ENCODE measurements around the gene RELB. TPM values are rescaled to one million over a fixed set of nuclear protein-coding genes. Genes with fewer than 3 reads are reported as not detected.

RELB gene
- total and polyA plus RNA-seq, 10 of the 15 experiments (the other 5 are each of a cell fraction or from before 2014, with no cell fraction given): 0.66 to 43.8 (median 12.8) TPM

DNA sequence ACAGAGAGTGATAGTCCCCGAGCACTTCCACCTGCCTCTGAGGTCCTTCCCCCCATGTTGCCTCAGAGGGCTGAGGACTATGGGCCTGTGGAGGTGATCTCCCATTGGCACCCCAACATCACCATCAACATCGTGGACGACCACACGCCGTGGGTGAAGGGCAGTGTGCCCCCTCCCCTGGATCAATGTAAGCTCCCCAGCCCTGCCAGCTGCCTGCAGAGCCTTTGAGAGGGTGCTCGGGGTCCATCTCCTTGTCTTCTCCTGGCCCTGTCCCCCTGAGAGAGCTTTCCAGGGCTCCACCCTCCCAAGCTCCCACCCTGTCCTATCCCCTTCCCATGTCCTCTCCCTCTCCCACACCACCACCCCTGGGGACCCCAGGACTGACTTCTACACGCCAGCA lies 14.9 kb upstream of the RELB start:
- DNase-seq (ENCODE audit: low read depth, low spot score) (no peak), ATAC-seq (no peak), FAIRE-seq (no peak)
- Histone ChIP-seq H3K27me3 (replicated peaks in 1 of 2; ENCODE audit: control insufficient read depth in 2 of 2, insufficient read depth in 2 of 2, low read length in 1 of 2) (no peaks in the 10 kb centered on the region), H4K20me1 (ENCODE audit: control insufficient read depth, insufficient read depth) (no peaks in the 10 kb centered on the region), H3K9ac (ENCODE audit: control insufficient read depth, insufficient read depth, low read length) (no peak overlapping the region), H3K27ac (ENCODE audit: control insufficient read depth, insufficient read depth) (no peak overlapping the region), H3K4me3 (no peak overlapping the region), H3K9me3 (replicated peaks; ENCODE audit: control insufficient read depth, insufficient read depth, low read length) (no peaks in the 10 kb centered on the region), H2AFZ (ENCODE audit: control insufficient read depth, low read depth, low read length) (no peak overlapping the region), H3K4me2 (ENCODE audit: control insufficient read depth, insufficient read depth) (no peak overlapping the region), H3K79me2 (ENCODE audit: control insufficient read depth, insufficient read depth, low read length) (no peaks in the 10 kb centered on the region), H3K4me1 (ENCODE audit: control insufficient read depth, insufficient read depth, low read length) (peaks cover 12% of the 10 kb centered on the region), H3K36me3 (ENCODE audit: control insufficient read depth in 2 of 2, insufficient read depth in 2 of 2, low read length in 1 of 2) (peaks cover 0 to 31% of the 10 kb centered on the region in 2 experiments; a peak in 3 of 4 replicates)
- in situ Hi-C loops (cut with MboI) (no loop called here), intact Hi-C loops (cut with micrococcal nuclease; ENCODE audit: unreplicated experiment) (no loop called here)
- 96% methylated on average over 7 of the region's 7 CpGs for WGBS (ENCODE audit: insufficient coverage, insufficient replicate concordance, low lambda C conversion rate, missing lambda C conversion rate)
- ChIA-PET RAD21 (ENCODE audit: unreplicated experiment) (interaction anchor here (0.7 kb wide), 1 partner anchor 27 kb away, joined by 3 read pairs; no protein-coding TSS in a partner anchor), CTCF (interaction anchor here (0.8 to 1.1 kb wide), 2 partner anchors 63 to 132 kb away, joined by 3 to 4 read pairs; no protein-coding TSS in a partner anchor), POLR2A (interaction anchor here (0.5 to 0.9 kb wide), 2 partner anchors 32 to 1504 kb away, joined by 3 to 5 read pairs; no protein-coding TSS in a partner anchor), SMC1A (ENCODE audit: uncharacterized antibody, unreplicated experiment) (no interaction called here)
- no TSS peak for BruUV-seq (replicated peaks)
- TF ChIP-seq HCFC1 (IDR thresholded peaks at IDR 0.05; ENCODE audit: low read length) (no peak), SIN3A (IDR thresholded peaks at IDR 0.05; ENCODE audit: low read depth, low read length) (no peak), KAT2A (conservative IDR thresholded peaks at IDR 0.05; ENCODE audit: control insufficient read depth, low read depth, low read length) (no peak), YBX1 (IDR thresholded peaks at IDR 0.05) (no peak), IKZF1 (conservative IDR thresholded peaks at IDR 0.05) (no peak), FOXM1 (IDR thresholded peaks at IDR 0.05; ENCODE audit: low read depth, low read length) (no peak), SREBF2 (IDR thresholded peaks at IDR 0.05; ENCODE audit: low read length) (no peak), CBFB (IDR thresholded peaks at IDR 0.05; ENCODE audit: low read depth) (no peak), SMAD1 (IDR thresholded peaks at IDR 0.05; ENCODE audit: low read depth, partially characterized antibody) (no peak)
- TF ChIP-seq, protein P1, sequence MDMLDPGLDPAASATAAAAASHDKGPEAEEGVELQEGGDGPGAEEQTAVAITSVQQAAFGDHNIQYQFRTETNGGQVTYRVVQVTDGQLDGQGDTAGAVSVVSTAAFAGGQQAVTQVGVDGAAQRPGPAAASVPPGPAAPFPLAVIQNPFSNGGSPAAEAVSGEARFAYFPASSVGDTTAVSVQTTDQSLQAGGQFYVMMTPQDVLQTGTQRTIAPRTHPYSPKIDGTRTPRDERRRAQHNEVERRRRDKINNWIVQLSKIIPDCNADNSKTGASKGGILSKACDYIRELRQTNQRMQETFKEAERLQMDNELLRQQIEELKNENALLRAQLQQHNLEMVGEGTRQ (IDR thresholded peaks at IDR 0.05; ENCODE audit: borderline replicate concordance, low read depth, low read length): no peak
- TF ChIP-seq, protein P2, sequence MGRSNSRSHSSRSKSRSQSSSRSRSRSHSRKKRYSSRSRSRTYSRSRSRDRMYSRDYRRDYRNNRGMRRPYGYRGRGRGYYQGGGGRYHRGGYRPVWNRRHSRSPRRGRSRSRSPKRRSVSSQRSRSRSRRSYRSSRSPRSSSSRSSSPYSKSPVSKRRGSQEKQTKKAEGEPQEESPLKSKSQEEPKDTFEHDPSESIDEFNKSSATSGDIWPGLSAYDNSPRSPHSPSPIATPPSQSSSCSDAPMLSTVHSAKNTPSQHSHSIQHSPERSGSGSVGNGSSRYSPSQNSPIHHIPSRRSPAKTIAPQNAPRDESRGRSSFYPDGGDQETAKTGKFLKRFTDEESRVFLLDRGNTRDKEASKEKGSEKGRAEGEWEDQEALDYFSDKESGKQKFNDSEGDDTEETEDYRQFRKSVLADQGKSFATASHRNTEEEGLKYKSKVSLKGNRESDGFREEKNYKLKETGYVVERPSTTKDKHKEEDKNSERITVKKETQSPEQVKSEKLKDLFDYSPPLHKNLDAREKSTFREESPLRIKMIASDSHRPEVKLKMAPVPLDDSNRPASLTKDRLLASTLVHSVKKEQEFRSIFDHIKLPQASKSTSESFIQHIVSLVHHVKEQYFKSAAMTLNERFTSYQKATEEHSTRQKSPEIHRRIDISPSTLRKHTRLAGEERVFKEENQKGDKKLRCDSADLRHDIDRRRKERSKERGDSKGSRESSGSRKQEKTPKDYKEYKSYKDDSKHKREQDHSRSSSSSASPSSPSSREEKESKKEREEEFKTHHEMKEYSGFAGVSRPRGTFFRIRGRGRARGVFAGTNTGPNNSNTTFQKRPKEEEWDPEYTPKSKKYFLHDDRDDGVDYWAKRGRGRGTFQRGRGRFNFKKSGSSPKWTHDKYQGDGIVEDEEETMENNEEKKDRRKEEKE (IDR thresholded peaks at IDR 0.05): no peak
- TF ChIP-seq, protein P3, sequence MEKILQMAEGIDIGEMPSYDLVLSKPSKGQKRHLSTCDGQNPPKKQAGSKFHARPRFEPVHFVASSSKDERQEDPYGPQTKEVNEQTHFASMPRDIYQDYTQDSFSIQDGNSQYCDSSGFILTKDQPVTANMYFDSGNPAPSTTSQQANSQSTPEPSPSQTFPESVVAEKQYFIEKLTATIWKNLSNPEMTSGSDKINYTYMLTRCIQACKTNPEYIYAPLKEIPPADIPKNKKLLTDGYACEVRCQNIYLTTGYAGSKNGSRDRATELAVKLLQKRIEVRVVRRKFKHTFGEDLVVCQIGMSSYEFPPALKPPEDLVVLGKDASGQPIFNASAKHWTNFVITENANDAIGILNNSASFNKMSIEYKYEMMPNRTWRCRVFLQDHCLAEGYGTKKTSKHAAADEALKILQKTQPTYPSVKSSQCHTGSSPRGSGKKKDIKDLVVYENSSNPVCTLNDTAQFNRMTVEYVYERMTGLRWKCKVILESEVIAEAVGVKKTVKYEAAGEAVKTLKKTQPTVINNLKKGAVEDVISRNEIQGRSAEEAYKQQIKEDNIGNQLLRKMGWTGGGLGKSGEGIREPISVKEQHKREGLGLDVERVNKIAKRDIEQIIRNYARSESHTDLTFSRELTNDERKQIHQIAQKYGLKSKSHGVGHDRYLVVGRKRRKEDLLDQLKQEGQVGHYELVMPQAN (conservative IDR thresholded peaks at IDR 0.05): no peak
